Measurements from ENCODE around the gene CCL2. TPM values are rescaled to one million over a fixed set of nuclear protein-coding genes. Genes with fewer than 3 reads are reported as not detected.

The CCL2 gene
- polyA plus RNA-seq, 3 donors = 1.4 to 44.9 (median 17.7) TPM

GRCh38 chr17:34242587-34243363 lies 12.3 kb upstream of the CCL2 start:
- peak overlapping the region in 2 of 7 donors; percentile 94 to 95 for H3K27ac Mint-ChIP-seq
- peak overlapping the region; percentile 52 to 94 for H3K27ac ChIP-seq (ENCODE audit: low read depth in 1 of 2, low read length in 2 of 2)
- peaks cover 21% of the 10 kb centered on the region for H3K4me1 Mint-ChIP-seq
- no peaks in the 10 kb centered on the region for H3K27me3 ChIP-seq (ENCODE audit: control insufficient read depth in 2 of 2, insufficient read depth in 2 of 2, low read length in 2 of 2)
- intact Hi-C loops (cut with micrococcal nuclease) = loop anchor here (5.0 kb wide), 2 partner anchors 40 to 65 kb away; no protein-coding TSS in a partner anchor
- TF ChIP-seq, protein P1, sequence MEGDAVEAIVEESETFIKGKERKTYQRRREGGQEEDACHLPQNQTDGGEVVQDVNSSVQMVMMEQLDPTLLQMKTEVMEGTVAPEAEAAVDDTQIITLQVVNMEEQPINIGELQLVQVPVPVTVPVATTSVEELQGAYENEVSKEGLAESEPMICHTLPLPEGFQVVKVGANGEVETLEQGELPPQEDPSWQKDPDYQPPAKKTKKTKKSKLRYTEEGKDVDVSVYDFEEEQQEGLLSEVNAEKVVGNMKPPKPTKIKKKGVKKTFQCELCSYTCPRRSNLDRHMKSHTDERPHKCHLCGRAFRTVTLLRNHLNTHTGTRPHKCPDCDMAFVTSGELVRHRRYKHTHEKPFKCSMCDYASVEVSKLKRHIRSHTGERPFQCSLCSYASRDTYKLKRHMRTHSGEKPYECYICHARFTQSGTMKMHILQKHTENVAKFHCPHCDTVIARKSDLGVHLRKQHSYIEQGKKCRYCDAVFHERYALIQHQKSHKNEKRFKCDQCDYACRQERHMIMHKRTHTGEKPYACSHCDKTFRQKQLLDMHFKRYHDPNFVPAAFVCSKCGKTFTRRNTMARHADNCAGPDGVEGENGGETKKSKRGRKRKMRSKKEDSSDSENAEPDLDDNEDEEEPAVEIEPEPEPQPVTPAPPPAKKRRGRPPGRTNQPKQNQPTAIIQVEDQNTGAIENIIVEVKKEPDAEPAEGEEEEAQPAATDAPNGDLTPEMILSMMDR (IDR thresholded peaks at IDR 0.05) = no peak
- H3K27me3 Mint-ChIP-seq (ENCODE audit: low read depth in 3 of 3) = peaks cover 0 to 2% (median 2%) of the 10 kb centered on the region in 3 donors
- H3K4me1 ChIP-seq (ENCODE audit: control insufficient read depth in 1 of 2, insufficient read depth in 2 of 2, low read length in 2 of 2) = peaks cover 91 to 92% of the 10 kb centered on the region in 2 donors
- no peaks in the 10 kb centered on the region for H4K20me1 ChIP-seq (ENCODE audit: insufficient read depth, low read length)
- peak overlapping the region in 1 of 3 experiments; percentile 38 for H3K4me3 ChIP-seq (replicated peaks in 1 of 3; ENCODE audit: low read depth in 2 of 3, low read length in 3 of 3)
- 11% methylated on average over 1 of the region's 8 CpGs for WGBS (ENCODE audit: insufficient coverage)
- H3K9me3 ChIP-seq (replicated peaks in 1 of 2; ENCODE audit: control insufficient read depth in 1 of 2, insufficient read depth in 1 of 2, low read length in 2 of 2) = no peaks in the 10 kb centered on the region
- H3K36me3 Mint-ChIP-seq = no peaks in the 10 kb centered on the region
- H3K4me2 ChIP-seq (replicated peaks; ENCODE audit: extremely low read depth, low read length, poor library complexity, severe bottlenecking) = peak overlapping the region; percentile 41
- H3K4me3 Mint-ChIP-seq = peak overlapping the region in 1 of 2 donors; percentile 46
- peak overlapping the region; percentile 53 for H3K9ac ChIP-seq (ENCODE audit: insufficient read depth, low read length, poor library complexity, severe bottlenecking)
- peak; percentile 85 to 96 (median 93) for DNase-seq
- peaks cover 0 to 6% (median 0%) of the 10 kb centered on the region in 7 donors for H3K9me3 Mint-ChIP-seq
- no peak overlapping the region for H2AFZ ChIP-seq (ENCODE audit: insufficient read depth, low read depth, low read length, poor library complexity, severe bottlenecking)
- H3K79me2 ChIP-seq (ENCODE audit: insufficient read depth, low read length) = no peaks in the 10 kb centered on the region
- H3K36me3 ChIP-seq (replicated peaks in 1 of 2; ENCODE audit: control insufficient read depth in 1 of 2, insufficient read depth in 2 of 2, low read length in 2 of 2) = no peaks in the 10 kb centered on the region

- H3K27ac ChIP-seq (ENCODE audit: low read depth in 1 of 2, low read length in 2 of 2) = peak overlapping the region; percentile 52 to 94
- H3K27ac Mint-ChIP-seq = peak overlapping the region in 2 of 7 donors; percentile 94 to 95
- peaks cover 0 to 1% of the 10 kb centered on the region in 2 donors for H3K36me3 Mint-ChIP-seq
- peak overlapping the region in 1 of 3 experiments; percentile 38 for H3K4me3 ChIP-seq (replicated peaks in 1 of 3; ENCODE audit: low read depth in 2 of 3, low read length in 3 of 3)
- H3K79me2 ChIP-seq (ENCODE audit: insufficient read depth, low read length) = no peaks in the 10 kb centered on the region
- no peaks in the 10 kb centered on the region for H3K36me3 ChIP-seq (replicated peaks in 1 of 2; ENCODE audit: control insufficient read depth in 1 of 2, insufficient read depth in 2 of 2, low read length in 2 of 2)
- H3K4me1 Mint-ChIP-seq = peaks cover 14% of the 10 kb centered on the region
- H3K27me3 ChIP-seq (ENCODE audit: control insufficient read depth in 2 of 2, insufficient read depth in 2 of 2, low read length in 2 of 2) = no peaks in the 10 kb centered on the region
- H2AFZ ChIP-seq (ENCODE audit: insufficient read depth, low read depth, low read length, poor library complexity, severe bottlenecking) = no peak overlapping the region
- peaks cover 0 to 7% (median 0%) of the 10 kb centered on the region in 7 donors for H3K9me3 Mint-ChIP-seq
- peaks cover 91 to 92% of the 10 kb centered on the region in 2 donors for H3K4me1 ChIP-seq (ENCODE audit: control insufficient read depth in 1 of 2, insufficient read depth in 2 of 2, low read length in 2 of 2)
- H3K9me3 ChIP-seq (replicated peaks in 1 of 2; ENCODE audit: control insufficient read depth in 1 of 2, insufficient read depth in 1 of 2, low read length in 2 of 2) = no peaks in the 10 kb centered on the region
- peak overlapping the region; percentile 53 for H3K9ac ChIP-seq (ENCODE audit: insufficient read depth, low read length, poor library complexity, severe bottlenecking)
- H4K20me1 ChIP-seq (ENCODE audit: insufficient read depth, low read length) = no peaks in the 10 kb centered on the region
- H3K27me3 Mint-ChIP-seq (ENCODE audit: low read depth in 3 of 3) = peaks cover 0 to 8% (median 2%) of the 10 kb centered on the region in 3 donors
- H3K4me3 Mint-ChIP-seq = no peak overlapping the region
- TF ChIP-seq, protein P1 (IDR thresholded peaks at IDR 0.05) = no peak
- H3K4me2 ChIP-seq (replicated peaks; ENCODE audit: extremely low read depth, low read length, poor library complexity, severe bottlenecking) = peak overlapping the region; percentile 41
- peak in 1 of 3 donors; percentile 63 for DNase-seq
- 34% methylated on average over 7 of the region's 7 CpGs for WGBS (ENCODE audit: insufficient coverage)
- intact Hi-C loops (cut with micrococcal nuclease) = loop anchor here (5.0 kb wide), 2 partner anchors 41 to 64 kb away; no protein-coding TSS in a partner anchor
Observed at GRCh38 chr17:34243364-34244320, 11.4 kb upstream of the CCL2 start.

All from CD14-positive monocyte (primary cell).